PC-9 (cell line): ENCODE measurements around the gene RUNX2.

Experiments
- CTCF ChIP-seq: fragments of 200-600 bp; sonication (generic); conservative IDR thresholded peaks from 2 replicates; pipeline ENCODE4 v1.6.1; 2017; ENCODE audit warnings: mixed run types, antibody characterized with exemption, mild to moderate bottlenecking, moderate library complexity
- EZH2 ChIP-seq: fragments of 200-600 bp; sonication (generic); IDR thresholded peaks from 2 replicates; pipeline ENCODE4 v1.8.0; 2017; ENCODE audit warnings: antibody characterized with exemption, low read depth

- TF ChIP-seq EZH2 (no peak), CTCF (no peak)
Observed at GRCh38 chr6:45548657-45549515, 220.8 kb downstream of the RUNX2 start.
